GM23338 (cell line): ENCODE data around the gene PLPPR2. TPM values are rescaled to one million over a fixed set of nuclear protein-coding genes. Genes with fewer than 3 reads are reported as not detected.

Experiments
- ATAC-seq: fragments of 200-7000 bp; cut with Tn5 transposase; 3 replicates; pipeline ENCODE4 v1.9.1; 2020
- DNase-seq: peaks from one replicate; pipeline ENCODE4 v3.0.0-alpha.2; 2015; ENCODE audit warnings: low spot score
- H2AFZ ChIP-seq: fragments of 200-600 bp; sonication (generic); 2 replicates; pipeline ENCODE4 v1.8.0; 2016; ENCODE audit warnings: antibody characterized with exemption, mild to moderate bottlenecking, moderate library complexity
- H3F3A ChIP-seq: fragments of 200-600 bp; sonication (generic); replicated peaks from 2 replicates; pipeline ENCODE4 v1.8.0; 2017; ENCODE audit warnings: antibody characterized with exemption, mixed run types, low read depth
- H3K27ac ChIP-seq: fragments of 200-600 bp; sonication (generic); 2 replicates; pipeline ENCODE4 v1.6.1; 2016; ENCODE audit warnings: low read depth
- H3K27me3 ChIP-seq: fragments of 200-600 bp; sonication (generic); 2 replicates; pipeline ENCODE4 v1.8.0; 2016; ENCODE audit warnings: mild to moderate bottlenecking, mixed run types, moderate library complexity; ENCODE audit not compliant: insufficient read depth
- H3K36me3 ChIP-seq: fragments of 200-600 bp; sonication (generic); 2 replicates; pipeline ENCODE4 v1.8.0; 2016; ENCODE audit warnings: mild to moderate bottlenecking; ENCODE audit not compliant: insufficient read depth
- H3K4me1 ChIP-seq: fragments of 200-600 bp; sonication (generic); 2 replicates; pipeline ENCODE4 v1.8.0; 2016; ENCODE audit warnings: mild to moderate bottlenecking, moderate library complexity; ENCODE audit not compliant: insufficient read depth
- H3K4me2 ChIP-seq: fragments of 200-600 bp; sonication (generic); 2 replicates; pipeline ENCODE4 v1.7.1; 2017; ENCODE audit warnings: mixed run types
- H3K4me3 ChIP-seq: fragments of 200-600 bp; sonication (generic); 2 replicates; pipeline ENCODE4 v1.6.1; 2016; ENCODE audit warnings: mixed run types
- H3K79me2 ChIP-seq: fragments of 200-600 bp; sonication (generic); replicated peaks from 2 replicates; pipeline ENCODE4 v1.8.0; 2017; ENCODE audit warnings: mild to moderate bottlenecking; ENCODE audit not compliant: insufficient read depth
- H3K9me2 ChIP-seq: fragments of 200-600 bp; sonication (generic); 2 replicates; pipeline ENCODE4 v1.8.0; 2017; ENCODE audit not compliant: insufficient read depth
- H4K20me1 ChIP-seq: fragments of 200-600 bp; sonication (generic); replicated peaks from 2 replicates; pipeline ENCODE4 v1.8.0; 2017; ENCODE audit warnings: mild to moderate bottlenecking; ENCODE audit not compliant: insufficient read depth
- H3K27ac Mint-ChIP-seq: 2 replicates; pipeline ENCODE4 v1.8.0; 2020; ENCODE audit warnings: inconsistent platforms, mild to moderate bottlenecking, moderate library complexity, mixed read lengths
- H3K27me3 Mint-ChIP-seq: 3 replicates; pipeline ENCODE4 v1.8.0; 2022; ENCODE audit warnings: low read depth, mild to moderate bottlenecking, moderate library complexity, mixed read lengths, inconsistent platforms; ENCODE audit not compliant: insufficient read depth, poor library complexity
- H3K36me3 Mint-ChIP-seq: 3 replicates; pipeline ENCODE4 v1.8.0; 2021; ENCODE audit warnings: low read depth, mild to moderate bottlenecking, inconsistent platforms, moderate library complexity, mixed read lengths
- H3K4me1 Mint-ChIP-seq: 3 replicates; pipeline ENCODE4 v1.8.0; 2020; ENCODE audit warnings: mild to moderate bottlenecking, inconsistent platforms, mixed read lengths
- H3K4me3 Mint-ChIP-seq: 3 replicates; pipeline ENCODE4 v1.8.0; 2021; ENCODE audit warnings: moderate library complexity, mild to moderate bottlenecking, inconsistent platforms, mixed read lengths
- H3K9me3 Mint-ChIP-seq: 3 replicates; pipeline ENCODE4 v1.8.0; 2020; ENCODE audit warnings: moderate library complexity, mild to moderate bottlenecking, inconsistent platforms, mixed read lengths
- CREB1 ChIP-seq: fragments of 250-450 bp; sonication (Bioruptor Pico); IDR thresholded peaks from 2 replicates; pipeline ENCODE4 v1.5.0; 2020; ENCODE audit warnings: low read depth, mild to moderate bottlenecking, moderate library complexity
- ETS1 ChIP-seq: IDR thresholded peaks from 2 replicates; pipeline ENCODE4 v1.6.1; 2016; ENCODE audit warnings: antibody characterized with exemption
- EZH2 ChIP-seq: fragments of 200-600 bp; sonication (generic); IDR thresholded peaks from one replicate; pipeline ENCODE4 v1.8.0; 2017; ENCODE audit warnings: antibody characterized with exemption, mild to moderate bottlenecking, low read depth; ENCODE audit not compliant: unreplicated experiment
- EZH2phosphoT487 ChIP-seq: fragments of 200-600 bp; sonication (generic); IDR thresholded peaks from one replicate; pipeline ENCODE4 v1.8.1; 2018; ENCODE audit warnings: antibody characterized with exemption; ENCODE audit not compliant: unreplicated experiment
- JUNB ChIP-seq: IDR thresholded peaks from one replicate; pipeline ENCODE4 v1.6.1; 2016; ENCODE audit warnings: antibody characterized with exemption; ENCODE audit not compliant: unreplicated experiment
- NANOG ChIP-seq: IDR thresholded peaks from 2 replicates; pipeline ENCODE4 v1.6.1; 2016; ENCODE audit warnings: antibody characterized with exemption, borderline replicate concordance
- POLR2AphosphoS5 ChIP-seq: IDR thresholded peaks from 2 replicates; pipeline ENCODE4 v1.6.1; 2016; ENCODE audit warnings: antibody characterized with exemption, low read depth
- REST ChIP-seq: IDR thresholded peaks from one replicate; pipeline ENCODE4 v1.6.1; 2018; ENCODE audit warnings: antibody characterized with exemption; ENCODE audit not compliant: unreplicated experiment
- ZNF331 ChIP-seq: fragments of 250-450 bp; sonication (Bioruptor Pico); IDR thresholded peaks from 2 replicates; pipeline ENCODE4 v1.5.0; 2020; ENCODE audit warnings: low read depth, mild to moderate bottlenecking, moderate library complexity
- ZNF462 ChIP-seq: fragments of 250-450 bp; sonication (Bioruptor Pico); IDR thresholded peaks from 2 replicates; pipeline ENCODE4 v1.5.0; 2020; ENCODE audit warnings: mild to moderate bottlenecking, moderate library complexity
- polyA plus RNA-seq: library from polyadenylated mRNA; unstranded; fragments of >200 nt; fragmentation: Nextera tagmentation; extraction: Ambion mirVana; gene quantifications from 2 replicates; pipeline ENCODE4 v1.2.1, GENCODE V29; 2016
- total RNA-seq: library from RNA; depleted of rRNA; stranded (reverse); fragments of >200 nt; shearing (Covaris generic); gene quantifications from 2 replicates; pipeline ENCODE4 v1.2.3, GENCODE V29; 2014

The PLPPR2 gene
- total and polyA plus RNA-seq, 2 experiments from 2014 or later = 9.0 to 12.0 TPM

GRCh38 chr19:11400798-11401197 lies 45.6 kb downstream of the PLPPR2 start:
- no peak overlapping the region for H3K27ac Mint-ChIP-seq
- Histone ChIP-seq H3F3A (peaks cover 6% of the 10 kb centered on the region; the same call in 1 of the 2 replicates), H4K20me1 (no peaks in the 10 kb centered on the region), H3K36me3 (no peaks in the 10 kb centered on the region; the same call in 1 of the 2 replicates), H3K4me2 (no peak overlapping the region), H3K4me3 (no peak overlapping the region), H3K79me2 (no peaks in the 10 kb centered on the region), H2AFZ (no peak overlapping the region), H3K9me2 (no peaks in the 10 kb centered on the region), H3K27me3 (no peaks in the 10 kb centered on the region), H3K27ac (no peak overlapping the region), H3K4me1 (no peaks in the 10 kb centered on the region; the same call in 1 of the 2 replicates)
- no peaks in the 10 kb centered on the region; the same call in 2 of the 3 replicates for H3K4me1 Mint-ChIP-seq
- ATAC-seq = no peak
- H3K27me3 Mint-ChIP-seq = peaks cover 11% of the 10 kb centered on the region
- no peak for TF ChIP-seq NANOG
- no peak for TF ChIP-seq ZNF462 (CRISPR knock-in tag)
- no peak for TF ChIP-seq CREB1 (CRISPR knock-in tag)
- no peak for TF ChIP-seq EZH2phosphoT487
- TF ChIP-seq POLR2AphosphoS5 = no peak
- no peak for TF ChIP-seq EZH2
- no peak for TF ChIP-seq ZNF331
- TF ChIP-seq ETS1 = no peak
- TF ChIP-seq REST = no peak
- no peak for TF ChIP-seq JUNB
- no peak for DNase-seq
- no peak overlapping the region for H3K4me3 Mint-ChIP-seq
- H3K9me3 Mint-ChIP-seq = no peaks in the 10 kb centered on the region
- H3K36me3 Mint-ChIP-seq = peaks cover 46% of the 10 kb centered on the region
